ENCODE data around the gene UBR3.
"Not testable (repeated sequence)": the region's sequence is repeated elsewhere in the genome, so short reads cannot be mapped to it uniquely, and the experiment has no call there.

The UBR3 gene

DNA sequence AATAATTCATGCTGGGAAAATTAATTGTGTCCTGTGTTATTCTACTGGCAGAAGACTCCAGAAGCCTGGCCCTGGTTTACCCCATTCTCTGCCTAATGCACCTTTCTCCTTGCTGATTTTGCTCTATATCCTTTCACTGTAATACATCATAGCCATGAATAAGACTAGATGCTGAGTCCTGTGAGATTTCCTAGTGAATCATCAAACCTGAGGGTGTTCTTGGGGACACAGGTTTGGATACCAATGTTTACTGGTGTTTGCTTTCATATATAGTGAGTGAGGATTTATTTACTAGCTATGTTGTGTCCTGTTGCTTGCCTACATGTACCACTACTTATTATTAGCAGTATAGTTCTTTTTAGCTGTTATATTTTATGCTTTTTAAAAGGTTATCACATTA, 9.0 kb upstream of the UBR3 start:
- TF ChIP-seq, protein P1, sequence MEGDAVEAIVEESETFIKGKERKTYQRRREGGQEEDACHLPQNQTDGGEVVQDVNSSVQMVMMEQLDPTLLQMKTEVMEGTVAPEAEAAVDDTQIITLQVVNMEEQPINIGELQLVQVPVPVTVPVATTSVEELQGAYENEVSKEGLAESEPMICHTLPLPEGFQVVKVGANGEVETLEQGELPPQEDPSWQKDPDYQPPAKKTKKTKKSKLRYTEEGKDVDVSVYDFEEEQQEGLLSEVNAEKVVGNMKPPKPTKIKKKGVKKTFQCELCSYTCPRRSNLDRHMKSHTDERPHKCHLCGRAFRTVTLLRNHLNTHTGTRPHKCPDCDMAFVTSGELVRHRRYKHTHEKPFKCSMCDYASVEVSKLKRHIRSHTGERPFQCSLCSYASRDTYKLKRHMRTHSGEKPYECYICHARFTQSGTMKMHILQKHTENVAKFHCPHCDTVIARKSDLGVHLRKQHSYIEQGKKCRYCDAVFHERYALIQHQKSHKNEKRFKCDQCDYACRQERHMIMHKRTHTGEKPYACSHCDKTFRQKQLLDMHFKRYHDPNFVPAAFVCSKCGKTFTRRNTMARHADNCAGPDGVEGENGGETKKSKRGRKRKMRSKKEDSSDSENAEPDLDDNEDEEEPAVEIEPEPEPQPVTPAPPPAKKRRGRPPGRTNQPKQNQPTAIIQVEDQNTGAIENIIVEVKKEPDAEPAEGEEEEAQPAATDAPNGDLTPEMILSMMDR (IDR thresholded peaks at IDR 0.05; ENCODE audit: extremely low read depth, missing control alignments) = no peak
- DNase-seq (ENCODE audit: low spot score) = no peak

DNA sequence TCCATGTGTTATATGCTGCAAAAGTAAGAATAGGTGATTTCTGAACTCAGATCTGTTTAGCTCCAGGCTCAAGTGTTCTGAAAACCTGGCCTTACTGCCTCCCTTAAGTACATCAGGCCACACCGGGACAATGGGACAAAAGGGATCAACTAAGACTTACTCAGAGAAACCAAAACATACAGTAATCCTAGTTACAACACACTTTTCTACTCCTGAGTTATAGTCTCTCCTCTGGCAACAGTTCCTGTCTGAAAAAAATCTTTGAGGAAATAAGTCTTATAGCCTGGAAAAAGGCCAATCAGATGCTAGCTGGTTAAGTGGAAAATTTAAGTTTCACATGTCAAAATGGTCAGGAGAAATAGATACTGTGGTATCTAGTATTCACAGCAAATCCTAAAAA, 8.1 kb upstream of the UBR3 start:
- DNase-seq (ENCODE audit: low spot score) = no peak
- TF ChIP-seq, protein P1 (IDR thresholded peaks at IDR 0.05; ENCODE audit: extremely low read depth, missing control alignments) = no peak

DNA sequence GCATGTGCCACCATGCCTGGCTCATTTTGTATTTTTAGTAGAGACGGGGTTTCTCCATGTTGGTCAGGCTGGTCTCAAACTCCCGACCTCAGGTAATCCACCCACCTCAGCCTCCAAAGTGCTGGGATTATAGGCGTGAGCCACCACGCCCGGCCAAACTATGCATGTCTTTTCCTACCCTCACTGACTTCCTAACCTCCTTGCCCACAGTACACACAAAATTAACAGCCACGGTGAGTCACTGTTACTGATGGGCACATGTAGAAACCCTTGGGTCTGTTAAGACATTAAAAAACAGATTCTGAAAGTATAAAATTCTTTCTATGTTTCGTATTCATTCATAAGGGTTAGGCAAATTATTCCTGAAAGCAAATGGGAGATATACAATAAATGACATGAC, 7.2 kb upstream of the UBR3 start:
- DNase-seq (ENCODE audit: low spot score) = not testable (repeated sequence)

DNA sequence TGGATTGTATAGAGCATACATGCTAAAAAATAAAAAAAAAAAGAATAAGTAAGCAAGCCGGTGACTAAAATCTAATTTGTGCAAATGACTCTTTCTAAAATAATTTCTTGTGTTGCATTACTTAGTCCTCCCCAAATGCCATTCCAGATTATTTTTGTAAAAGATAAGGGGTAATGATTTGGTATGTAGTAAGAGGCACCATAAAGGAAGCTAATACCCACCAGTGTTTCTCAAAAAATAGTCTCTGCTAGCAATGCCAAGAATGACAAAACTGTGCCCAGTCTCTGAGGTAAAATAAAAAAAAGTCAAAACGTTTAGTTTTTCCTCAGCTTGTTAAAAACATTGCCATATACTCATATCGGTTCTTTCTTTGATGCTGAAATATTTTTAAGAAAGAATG, 5.2 kb upstream of the UBR3 start:
- no peak for DNase-seq (ENCODE audit: low spot score)
- TF ChIP-seq, protein P1 (IDR thresholded peaks at IDR 0.05; ENCODE audit: extremely low read depth, missing control alignments) = no peak

DNA sequence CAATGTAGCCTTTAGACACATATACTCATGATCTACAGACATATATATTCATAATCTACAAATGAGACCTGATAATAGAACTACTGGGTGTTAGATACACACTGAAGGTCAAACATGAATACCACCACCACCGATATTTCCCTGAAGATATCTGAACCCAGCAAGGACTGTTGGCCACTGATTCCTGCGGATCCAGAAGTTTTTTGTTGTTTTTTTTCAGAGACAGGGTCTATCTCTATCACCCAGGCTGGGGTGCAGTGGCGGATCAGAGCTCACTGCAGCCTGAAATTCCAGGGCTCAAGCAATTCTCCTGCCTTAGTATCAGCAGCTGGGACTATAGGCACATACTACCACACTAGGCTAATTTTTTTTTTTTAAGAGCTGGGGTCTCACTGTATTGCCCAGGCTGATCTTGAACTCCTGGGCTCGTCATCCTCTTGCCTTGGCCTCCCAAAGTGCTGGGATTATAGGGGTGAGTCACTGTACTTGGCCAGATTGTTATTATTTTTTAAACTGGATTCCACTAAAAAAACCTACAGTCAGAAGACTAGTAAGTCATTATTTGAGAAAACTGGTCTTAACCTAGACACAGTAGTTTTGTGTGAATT, 4.4 kb upstream of the UBR3 start:
- TF ChIP-seq, protein P1 (IDR thresholded peaks at IDR 0.05; ENCODE audit: extremely low read depth, missing control alignments) = no peak
- DNase-seq (ENCODE audit: low spot score) = no peak

DNA sequence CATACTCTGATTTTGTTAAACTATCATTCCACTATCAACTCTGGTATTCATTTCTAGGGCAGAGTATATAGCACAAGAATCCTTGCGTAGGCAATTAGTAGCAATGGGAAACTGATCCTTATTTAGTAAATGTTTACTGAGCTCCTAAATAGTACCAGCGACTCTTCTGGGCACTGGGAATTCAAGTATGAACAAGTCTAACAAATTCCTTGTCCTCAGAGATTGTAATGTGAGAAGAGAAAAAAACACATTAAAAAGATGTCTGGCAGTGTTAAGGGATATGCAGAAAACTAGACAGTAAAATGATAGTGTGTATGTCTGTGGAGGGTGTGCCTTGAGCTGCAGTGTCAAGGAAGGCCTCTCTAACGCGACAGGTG, 3.3 kb upstream of the UBR3 start:
- TF ChIP-seq, protein P1 (IDR thresholded peaks at IDR 0.05; ENCODE audit: extremely low read depth, missing control alignments) = no peak
- no peak for DNase-seq (ENCODE audit: low spot score)

DNA sequence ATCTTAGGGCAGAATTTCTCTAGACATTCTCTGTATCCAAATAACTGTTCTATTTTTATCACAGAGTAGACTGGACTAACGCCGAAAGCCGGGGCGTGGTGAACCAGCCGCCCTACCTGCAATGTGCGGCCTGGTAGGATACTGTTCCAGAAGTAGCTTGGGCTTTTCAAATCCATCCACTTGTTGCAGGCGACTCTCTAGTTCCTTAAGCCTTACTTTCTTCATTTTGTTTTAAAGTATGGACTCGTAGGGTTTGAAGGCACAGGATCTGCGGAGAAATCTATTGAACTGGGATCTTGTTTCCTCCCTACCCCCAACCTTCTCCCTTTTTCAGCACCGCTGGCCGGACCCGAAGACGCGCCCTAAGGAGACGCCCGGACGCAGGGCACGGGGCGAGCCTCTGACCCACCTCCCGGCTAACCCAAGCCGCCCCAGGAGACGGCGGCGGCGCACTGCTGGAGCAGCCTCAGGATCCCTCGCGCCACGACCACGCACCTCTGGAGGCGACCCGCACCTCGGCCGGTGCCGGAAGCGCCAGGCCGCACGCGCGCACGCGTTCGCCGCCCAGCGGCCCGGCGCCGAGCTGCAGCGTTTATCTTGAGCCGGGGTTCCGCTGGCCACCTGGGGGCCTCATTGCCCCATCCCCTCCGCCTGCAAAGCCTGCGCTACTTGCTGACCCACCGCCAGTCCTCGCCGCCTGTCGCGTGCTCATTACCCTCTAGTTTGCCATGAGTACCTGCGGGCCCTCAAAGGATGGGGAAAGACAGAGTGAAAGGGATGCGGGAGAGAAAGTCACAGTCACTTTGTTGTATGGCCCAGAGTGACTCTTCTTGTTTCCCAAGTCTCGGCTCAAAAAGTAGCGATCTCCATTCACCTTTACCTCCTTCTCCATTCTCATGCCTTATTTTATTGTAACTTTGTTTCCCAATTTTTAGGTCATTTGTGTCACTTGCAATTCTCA, 2.6 kb upstream of the UBR3 start, which contains the start of gene METTL5:
Gene METTL5, minus strand, starts transcription at position 533 of the 961 bp plus-strand sequence. Its CDS starts 308 bp downstream, at position 225.
- TF ChIP-seq, protein P1 (IDR thresholded peaks at IDR 0.05; ENCODE audit: extremely low read depth, missing control alignments) = peak; percentile 99
- DNase-seq (ENCODE audit: low spot score) = peak; percentile 92

Measured in GM20000 (cell line).